Type B pancreatic cell (in vitro differentiated cells): ENCODE data around the gene HSPA12B. TPM values are rescaled to one million over a fixed set of nuclear protein-coding genes. Genes with fewer than 3 reads are reported as not detected.

Source experiments
- DNase-seq: peaks from one replicate; pipeline ENCODE4 v3.0.0; 2021; ENCODE audit warnings: mixed read lengths; ENCODE audit not compliant: unreplicated experiment; ENCODE audit errors: extremely low spot score
- H3K27ac Mint-ChIP-seq: 2 replicates; pipeline ENCODE4 v1.8.0; 2021; ENCODE audit warnings: mild to moderate bottlenecking, mixed read lengths
- H3K27me3 Mint-ChIP-seq: 2 replicates; pipeline ENCODE4 v1.8.0; 2021; ENCODE audit warnings: mixed read lengths
- H3K36me3 Mint-ChIP-seq: 2 replicates; pipeline ENCODE4 v1.8.0; 2021; ENCODE audit warnings: mixed read lengths
- H3K4me1 Mint-ChIP-seq: one replicate; pipeline ENCODE4 v1.8.0; 2021; ENCODE audit warnings: mixed read lengths; ENCODE audit not compliant: unreplicated experiment
- H3K4me3 Mint-ChIP-seq: 2 replicates; pipeline ENCODE4 v1.8.0; 2021; ENCODE audit warnings: mild to moderate bottlenecking, mixed read lengths
- H3K9me3 Mint-ChIP-seq: 2 replicates; pipeline ENCODE4 v1.8.0; 2021; ENCODE audit warnings: mixed read lengths
- CTCF ChIP-seq: fragments of 200-600 bp; sonication (generic); conservative IDR thresholded peaks from 2 replicates; pipeline ENCODE4 v1.5.0; 2021; ENCODE audit warnings: antibody characterized with exemption, mild to moderate bottlenecking
- total RNA-seq: library from RNA; stranded (reverse); gene quantifications from 2 replicates; pipeline ENCODE4 v1.2.1, GENCODE V29; 2021; ENCODE audit warnings: low replicate concordance

Gene HSPA12B
- total RNA-seq, 1 donor from 2014 or later: 5.2 TPM

DNA sequence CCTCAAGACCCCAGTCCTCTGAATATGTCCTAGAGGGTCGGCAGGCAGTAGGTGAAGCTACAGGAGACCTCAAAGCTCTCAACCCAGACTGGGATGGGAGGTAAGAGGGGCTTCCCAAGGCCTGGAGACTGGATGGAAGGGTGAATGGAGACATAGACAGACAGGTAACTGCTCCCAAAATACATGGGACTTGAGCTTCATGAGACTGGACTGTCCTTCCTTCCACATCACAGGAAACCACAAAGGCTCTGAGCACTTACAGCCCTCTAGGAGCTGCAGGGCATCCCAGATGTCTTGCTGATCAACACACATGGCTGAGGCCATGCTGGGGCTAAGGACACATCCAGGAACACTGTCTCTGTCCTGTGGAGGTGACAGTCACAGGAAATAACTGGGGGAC, 11.6 kb downstream of the HSPA12B start:
- Mint-ChIP-seq H3K27me3 (peaks cover 46% of the 10 kb centered on the region), H3K4me1 (peaks cover 8% of the 10 kb centered on the region), H3K36me3 (no peaks in the 10 kb centered on the region), H3K27ac (no peak overlapping the region), H3K4me3 (peak overlapping the region; percentile 34), H3K9me3 (no peaks in the 10 kb centered on the region)
- TF ChIP-seq CTCF: no peak
- no peak for DNase-seq

DNA sequence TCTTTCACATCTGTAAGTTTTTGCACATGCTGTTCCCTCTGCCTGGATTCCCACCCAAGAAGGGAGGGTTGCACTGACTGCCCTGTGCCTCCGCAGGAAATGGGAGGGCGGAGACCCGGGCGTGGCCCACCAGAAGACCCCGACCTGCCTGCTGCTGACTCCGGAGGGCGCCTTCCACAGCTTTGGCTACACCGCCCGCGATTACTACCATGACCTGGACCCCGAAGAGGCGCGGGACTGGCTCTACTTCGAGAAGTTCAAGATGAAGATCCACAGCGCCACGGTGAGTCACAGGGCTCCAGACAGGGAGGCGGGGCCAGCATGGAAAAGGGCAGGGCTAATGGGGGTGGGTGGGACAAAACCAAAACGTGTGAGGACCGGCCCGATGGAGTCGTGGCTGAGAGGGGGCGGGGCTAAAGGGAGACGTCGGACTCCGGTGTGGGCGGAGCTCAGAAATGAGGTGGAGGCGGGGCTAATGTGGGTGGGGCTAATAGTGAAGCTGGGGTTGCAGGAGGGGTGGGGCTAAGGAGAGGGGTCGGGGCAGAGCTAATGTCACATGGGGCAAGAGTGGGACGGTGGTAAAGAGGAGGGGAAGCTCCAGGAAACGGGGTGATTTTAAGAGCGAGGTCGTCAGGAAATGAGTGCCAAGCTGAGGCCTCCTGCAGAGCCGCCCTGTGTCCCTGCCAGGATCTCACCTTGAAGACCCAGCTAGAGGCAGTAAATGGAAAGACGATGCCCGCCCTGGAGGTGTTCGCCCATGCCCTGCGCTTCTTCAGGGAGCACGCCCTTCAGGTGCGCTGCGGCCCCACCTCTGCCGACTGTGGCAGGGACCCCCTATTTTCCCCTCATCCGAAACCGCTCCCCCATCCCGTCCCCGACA, 12.6 kb downstream of the HSPA12B start:
- H3K4me3 Mint-ChIP-seq: peak overlapping the region; percentile 77
- no peaks in the 10 kb centered on the region for H3K9me3 Mint-ChIP-seq
- peaks cover 51% of the 10 kb centered on the region for H3K27me3 Mint-ChIP-seq
- TF ChIP-seq CTCF: no peak
- no peaks in the 10 kb centered on the region for H3K36me3 Mint-ChIP-seq
- no peak for DNase-seq
- peak overlapping the region; percentile 67 for H3K27ac Mint-ChIP-seq
- H3K4me1 Mint-ChIP-seq: peaks cover 5% of the 10 kb centered on the region

DNA sequence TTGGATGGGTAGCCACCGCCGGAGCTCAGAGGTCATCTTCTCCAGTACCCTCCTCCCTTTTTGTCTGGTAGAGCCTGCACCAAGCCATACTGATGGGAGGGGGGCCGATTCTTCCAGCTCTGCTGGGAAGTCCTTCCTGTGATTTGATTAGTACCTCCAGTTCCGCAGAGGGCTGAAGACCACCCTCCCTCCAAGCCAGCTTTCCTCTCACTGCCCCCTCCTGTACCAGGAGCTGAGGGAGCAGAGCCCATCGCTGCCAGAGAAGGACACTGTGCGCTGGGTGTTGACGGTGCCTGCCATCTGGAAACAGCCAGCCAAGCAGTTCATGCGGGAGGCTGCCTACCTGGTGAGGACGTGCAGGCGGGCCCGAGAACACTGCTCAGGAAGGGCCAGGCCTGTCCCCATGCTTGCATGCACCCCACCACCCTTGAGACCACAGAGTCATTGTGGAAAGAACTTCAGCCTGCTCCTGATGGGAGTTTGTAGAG, 13.2 kb downstream of the HSPA12B start:
- no peaks in the 10 kb centered on the region for H3K36me3 Mint-ChIP-seq
- peaks cover 57% of the 10 kb centered on the region for H3K27me3 Mint-ChIP-seq
- H3K27ac Mint-ChIP-seq: no peak overlapping the region
- no peak for TF ChIP-seq CTCF
- H3K4me1 Mint-ChIP-seq: no peaks in the 10 kb centered on the region
- no peak overlapping the region for H3K4me3 Mint-ChIP-seq
- DNase-seq: no peak
- no peaks in the 10 kb centered on the region for H3K9me3 Mint-ChIP-seq

GRCh38 chr20:3747471-3747870, 15.0 kb downstream of the HSPA12B start:
- H3K9me3 Mint-ChIP-seq: no peaks in the 10 kb centered on the region
- H3K4me3 Mint-ChIP-seq: no peak overlapping the region
- TF ChIP-seq CTCF: no peak
- no peak overlapping the region for H3K27ac Mint-ChIP-seq
- H3K27me3 Mint-ChIP-seq: peaks cover 66% of the 10 kb centered on the region
- DNase-seq: no peak
- no peaks in the 10 kb centered on the region for H3K36me3 Mint-ChIP-seq
- no peaks in the 10 kb centered on the region for H3K4me1 Mint-ChIP-seq

DNA sequence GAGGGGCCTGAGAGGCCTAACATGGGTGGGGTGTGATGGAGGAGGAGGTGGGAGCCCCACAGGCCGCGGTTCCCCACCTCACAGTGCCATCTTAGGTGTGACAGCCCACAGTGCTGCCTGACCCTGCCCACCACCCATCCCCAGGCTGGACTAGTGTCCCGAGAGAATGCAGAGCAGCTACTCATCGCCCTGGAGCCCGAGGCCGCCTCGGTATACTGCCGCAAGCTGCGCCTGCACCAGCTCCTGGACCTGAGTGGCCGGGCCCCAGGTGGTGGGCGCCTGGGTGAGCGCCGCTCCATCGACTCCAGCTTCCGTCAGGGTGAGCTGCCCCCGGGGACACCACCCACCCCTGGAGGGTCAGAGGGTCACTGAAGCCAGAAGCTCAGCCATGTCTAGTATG, 15.6 kb downstream of the HSPA12B start:
- peaks cover 71% of the 10 kb centered on the region for H3K27me3 Mint-ChIP-seq
- H3K9me3 Mint-ChIP-seq: no peaks in the 10 kb centered on the region
- no peak for DNase-seq
- H3K4me3 Mint-ChIP-seq: no peak overlapping the region
- no peaks in the 10 kb centered on the region for H3K36me3 Mint-ChIP-seq
- H3K27ac Mint-ChIP-seq: no peak overlapping the region
- peaks cover under 1% of the 10 kb centered on the region for H3K4me1 Mint-ChIP-seq
- TF ChIP-seq CTCF: no peak
